Hepatocyte (in vitro differentiated cells): ENCODE results near the gene SLC39A11.

Experiments used
- EZH2 ChIP-seq: fragments of 200-600 bp; sonication (generic); IDR thresholded peaks from 2 replicates; pipeline ENCODE4 v1.6.1; 2016; ENCODE audit warnings: antibody characterized with exemption, mild to moderate bottlenecking, borderline replicate concordance
- EZH2phosphoT487 ChIP-seq: fragments of 200-600 bp; sonication (generic); IDR thresholded peaks from one replicate; pipeline ENCODE4 v1.6.1; 2018; ENCODE audit warnings: antibody characterized with exemption, mild to moderate bottlenecking, low read depth, moderate library complexity; ENCODE audit not compliant: unreplicated experiment, severe bottlenecking
- TF ChIP-seq, protein P1 (sequence below): fragments of 200-600 bp; sonication (generic); IDR thresholded peaks from 2 replicates; pipeline ENCODE4 v1.5.1; 2016; ENCODE audit warnings: antibody characterized with exemption, mild to moderate bottlenecking; ENCODE audit not compliant: poor library complexity

DNA sequence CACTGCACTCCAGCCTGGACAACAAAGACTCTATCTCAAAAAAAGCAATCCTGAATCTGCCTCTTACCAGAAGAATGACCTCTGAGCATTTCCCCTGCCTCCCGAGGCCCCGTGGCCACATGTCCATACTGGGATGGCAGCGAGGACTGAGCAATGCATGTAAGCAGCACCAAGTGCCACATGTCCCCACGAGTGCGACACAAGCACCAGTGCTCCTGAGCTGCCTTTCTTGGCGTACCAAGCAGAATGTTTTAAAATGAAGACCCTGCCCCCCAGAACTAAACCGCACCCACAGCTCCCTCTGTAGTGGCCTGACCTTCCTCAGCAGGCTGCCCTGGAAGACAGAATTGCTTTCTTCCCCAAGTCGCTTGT, 373.3 kb downstream of the SLC39A11 start:
- TF ChIP-seq EZH2 = no peak
- no peak for TF ChIP-seq EZH2phosphoT487
- TF ChIP-seq, protein P1, sequence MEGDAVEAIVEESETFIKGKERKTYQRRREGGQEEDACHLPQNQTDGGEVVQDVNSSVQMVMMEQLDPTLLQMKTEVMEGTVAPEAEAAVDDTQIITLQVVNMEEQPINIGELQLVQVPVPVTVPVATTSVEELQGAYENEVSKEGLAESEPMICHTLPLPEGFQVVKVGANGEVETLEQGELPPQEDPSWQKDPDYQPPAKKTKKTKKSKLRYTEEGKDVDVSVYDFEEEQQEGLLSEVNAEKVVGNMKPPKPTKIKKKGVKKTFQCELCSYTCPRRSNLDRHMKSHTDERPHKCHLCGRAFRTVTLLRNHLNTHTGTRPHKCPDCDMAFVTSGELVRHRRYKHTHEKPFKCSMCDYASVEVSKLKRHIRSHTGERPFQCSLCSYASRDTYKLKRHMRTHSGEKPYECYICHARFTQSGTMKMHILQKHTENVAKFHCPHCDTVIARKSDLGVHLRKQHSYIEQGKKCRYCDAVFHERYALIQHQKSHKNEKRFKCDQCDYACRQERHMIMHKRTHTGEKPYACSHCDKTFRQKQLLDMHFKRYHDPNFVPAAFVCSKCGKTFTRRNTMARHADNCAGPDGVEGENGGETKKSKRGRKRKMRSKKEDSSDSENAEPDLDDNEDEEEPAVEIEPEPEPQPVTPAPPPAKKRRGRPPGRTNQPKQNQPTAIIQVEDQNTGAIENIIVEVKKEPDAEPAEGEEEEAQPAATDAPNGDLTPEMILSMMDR = no peak
